A549 treated with dexamethasone at 1 μM for 4 hours (cell line): ENCODE measurements around the gene TBC1D3E. TPM values are rescaled to one million over a fixed set of nuclear protein-coding genes. Genes with fewer than 3 reads are reported as not detected.

Source experiments
- total RNA-seq: library from RNA; stranded (reverse); fragments of 200-300 nt; extraction: Qiagen RNA extraction; gene quantifications from 5 replicates; pipeline ENCODE4 v1.2.3, GENCODE V29; 2022

TBC1D3E gene
- total RNA-seq = not detected in 5 replicates

DNA sequence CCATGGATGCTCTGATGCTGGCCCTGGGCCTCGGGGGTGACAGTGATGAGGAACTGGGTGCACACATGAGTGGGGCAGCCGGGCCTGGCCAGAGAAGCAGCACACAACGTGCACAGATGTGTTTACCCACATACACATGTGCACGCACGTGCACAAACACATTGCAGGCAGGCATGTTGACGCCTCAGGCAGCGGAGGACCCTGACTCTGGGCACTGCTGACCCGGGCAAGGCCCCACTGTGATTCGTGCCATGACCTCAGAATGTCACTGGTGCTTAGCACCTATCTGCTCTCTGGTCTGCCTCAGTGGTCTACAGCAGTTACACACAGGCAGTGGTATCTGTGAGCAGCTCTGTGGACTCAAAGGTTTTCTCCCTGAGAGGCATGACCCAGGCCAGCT is at the start of gene TBC1D3E:
TSS of gene TBC1D3E (plus strand) at position 301 of the 400 bp plus-strand sequence. CDS start 1,545 bp downstream, outside the sequence.

Other genes with a start within 250 kb of the TBC1D3E start
- not detected in 5 replicates for gene TBC1D3K, start 203.5 kb upstream of the TBC1D3E start, total RNA-seq
- 5.6 to 12.2 TPM (median 10.7 TPM) in 5 replicates for gene TBC1D3L, start 138.9 kb upstream of the TBC1D3E start, total RNA-seq
- 0.11 TPM in 1 of 5 replicates, not detected in the others for gene TBC1D3D, start 124.0 kb upstream of the TBC1D3E start, total RNA-seq
- gene TBC1D3C, start 59.3 kb upstream of the TBC1D3E start, total RNA-seq = not detected in 5 replicates
- gene TBC1D3, start 64.6 kb downstream of the TBC1D3E start, total RNA-seq = not detected in 5 replicates
- gene MRPL45, start 169.2 kb downstream of the TBC1D3E start, total RNA-seq = 61.5 to 66.3 TPM (median 65.2 TPM) in 5 replicates
- 0.02 to 0.05 TPM (median 0.03 TPM) in 4 of 5 replicates, not detected in the other for gene GPR179, start 216.0 kb downstream of the TBC1D3E start, total RNA-seq
- 9.9 to 18.2 TPM (median 16.1 TPM) in 5 replicates for gene SOCS7, start 223.9 kb downstream of the TBC1D3E start, total RNA-seq